ENCODE data around the gene MSX1. TPM values are rescaled to one million over a fixed set of nuclear protein-coding genes. Genes with fewer than 3 reads are reported as not detected.
A peak's percentile ranks its signal among the peaks of the same experiment; 100 is the strongest.

Gene MSX1
- total RNA-seq, 1 experiment from 2014 or later = 4.7 TPM

DNA sequence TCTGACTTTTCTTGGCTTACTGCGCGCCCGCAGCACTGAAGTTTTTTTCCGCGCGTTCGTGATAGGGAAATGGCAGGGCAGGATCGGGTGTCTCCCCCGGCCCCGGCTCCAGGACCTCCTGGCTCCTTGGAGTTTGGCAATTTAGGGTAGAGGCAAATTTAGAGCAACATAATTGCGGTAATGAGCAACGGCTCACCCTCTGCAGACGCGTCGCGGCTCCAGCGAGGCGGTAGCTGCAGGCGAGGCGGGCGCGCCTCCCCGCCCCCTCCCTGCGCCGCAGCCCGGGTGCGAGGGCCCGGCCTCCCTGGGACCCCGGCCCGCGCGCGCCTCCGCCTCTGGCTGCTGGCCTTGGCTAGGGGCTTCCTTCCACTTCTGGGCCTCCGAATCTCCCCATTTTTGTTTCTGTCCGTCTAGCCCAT lies 6.2 kb downstream of the MSX1 start:
- TF ChIP-seq EZH2 (IDR thresholded peaks at IDR 0.05; ENCODE audit: borderline replicate concordance, low read depth, low read length, poor library complexity, severe bottlenecking) = no peak
- TF ChIP-seq, protein P1, sequence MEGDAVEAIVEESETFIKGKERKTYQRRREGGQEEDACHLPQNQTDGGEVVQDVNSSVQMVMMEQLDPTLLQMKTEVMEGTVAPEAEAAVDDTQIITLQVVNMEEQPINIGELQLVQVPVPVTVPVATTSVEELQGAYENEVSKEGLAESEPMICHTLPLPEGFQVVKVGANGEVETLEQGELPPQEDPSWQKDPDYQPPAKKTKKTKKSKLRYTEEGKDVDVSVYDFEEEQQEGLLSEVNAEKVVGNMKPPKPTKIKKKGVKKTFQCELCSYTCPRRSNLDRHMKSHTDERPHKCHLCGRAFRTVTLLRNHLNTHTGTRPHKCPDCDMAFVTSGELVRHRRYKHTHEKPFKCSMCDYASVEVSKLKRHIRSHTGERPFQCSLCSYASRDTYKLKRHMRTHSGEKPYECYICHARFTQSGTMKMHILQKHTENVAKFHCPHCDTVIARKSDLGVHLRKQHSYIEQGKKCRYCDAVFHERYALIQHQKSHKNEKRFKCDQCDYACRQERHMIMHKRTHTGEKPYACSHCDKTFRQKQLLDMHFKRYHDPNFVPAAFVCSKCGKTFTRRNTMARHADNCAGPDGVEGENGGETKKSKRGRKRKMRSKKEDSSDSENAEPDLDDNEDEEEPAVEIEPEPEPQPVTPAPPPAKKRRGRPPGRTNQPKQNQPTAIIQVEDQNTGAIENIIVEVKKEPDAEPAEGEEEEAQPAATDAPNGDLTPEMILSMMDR (conservative IDR thresholded peaks at IDR 0.05; ENCODE audit: low read depth, low read length) = no peak
- ChIA-PET CTCF (no interaction called here), POLR2A (ENCODE audit: low non-redundant PET) (no interaction called here)
- H3K27ac ChIP-seq (ENCODE audit: low read depth, low read length, poor library complexity, severe bottlenecking) = no peak overlapping the region
- H3K36me3 ChIP-seq (ENCODE audit: insufficient read depth, low read length, poor library complexity, severe bottlenecking) = no peaks in the 10 kb centered on the region
- H3K4me1 ChIP-seq (ENCODE audit: insufficient read depth, low read length, poor library complexity, severe bottlenecking) = no peaks in the 10 kb centered on the region
- H3K9me3 ChIP-seq (ENCODE audit: low read depth, low read length, poor library complexity, severe bottlenecking) = no peaks in the 10 kb centered on the region
- peaks cover 69% of the 10 kb centered on the region for H3K27me3 ChIP-seq (replicated peaks; ENCODE audit: insufficient read depth, low read depth, low read length, poor library complexity)
- intact Hi-C loops (cut with micrococcal nuclease; ENCODE audit: unreplicated experiment) = no loop called here
- peak overlapping the region; percentile 40 for H3K4me3 ChIP-seq (ENCODE audit: low read depth, low read length, poor library complexity, severe bottlenecking)
- BruUV-seq (replicated peaks) = no TSS peak
- no peak for DNase-seq (ENCODE audit: low spot score)

DNA sequence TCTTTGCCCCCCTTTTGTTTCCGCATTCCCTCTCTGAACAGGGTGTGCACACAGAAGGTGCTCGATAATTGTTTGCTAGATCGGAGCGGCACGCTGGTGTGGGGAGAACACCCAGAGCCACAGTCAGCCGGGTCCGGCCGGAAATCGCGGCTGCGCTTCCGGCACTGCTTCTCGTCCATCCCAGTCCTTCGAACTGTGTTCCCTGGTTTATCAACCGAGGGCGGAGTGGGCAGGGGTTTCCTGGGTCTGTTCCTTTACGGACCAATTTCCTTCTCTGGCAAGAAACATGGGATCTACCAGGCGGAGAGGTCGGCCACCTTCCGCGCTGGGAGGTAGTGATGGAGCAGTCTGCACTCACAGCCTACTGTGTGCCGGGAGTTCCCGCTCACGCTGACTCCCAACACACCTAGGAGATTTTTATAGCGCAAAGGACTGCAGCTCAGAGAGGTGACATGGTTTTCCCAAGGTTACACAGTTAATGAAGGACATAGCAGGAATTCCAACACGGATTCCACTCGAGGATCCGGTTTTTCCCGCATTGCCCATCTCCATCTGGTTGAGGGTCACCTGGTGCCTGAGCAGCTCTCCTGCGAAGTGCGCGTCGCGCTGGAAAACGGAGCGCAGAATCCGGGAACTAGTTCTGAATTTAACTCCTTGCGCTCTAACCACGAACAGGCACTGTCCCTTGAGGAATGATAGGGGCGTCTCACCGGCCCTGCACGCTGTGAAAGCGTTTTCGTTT lies 6.8 kb downstream of the MSX1 start:
- Histone ChIP-seq H3K27ac (ENCODE audit: low read depth, low read length, poor library complexity, severe bottlenecking) (no peak overlapping the region), H3K4me1 (ENCODE audit: insufficient read depth, low read length, poor library complexity, severe bottlenecking) (no peaks in the 10 kb centered on the region), H3K27me3 (replicated peaks; ENCODE audit: insufficient read depth, low read depth, low read length, poor library complexity) (peaks cover 74% of the 10 kb centered on the region), H3K9me3 (ENCODE audit: low read depth, low read length, poor library complexity, severe bottlenecking) (no peaks in the 10 kb centered on the region), H3K4me3 (ENCODE audit: low read depth, low read length, poor library complexity, severe bottlenecking) (peak overlapping the region; percentile 40), H3K36me3 (ENCODE audit: insufficient read depth, low read length, poor library complexity, severe bottlenecking) (no peaks in the 10 kb centered on the region)
- intact Hi-C loops (cut with micrococcal nuclease; ENCODE audit: unreplicated experiment) = no loop called here
- no peak for TF ChIP-seq EZH2 (IDR thresholded peaks at IDR 0.05; ENCODE audit: borderline replicate concordance, low read depth, low read length, poor library complexity, severe bottlenecking)
- TF ChIP-seq, protein P1 (conservative IDR thresholded peaks at IDR 0.05; ENCODE audit: low read depth, low read length) = no peak
- ChIA-PET POLR2A (ENCODE audit: low non-redundant PET) (no interaction called here), CTCF (no interaction called here)
- BruUV-seq (replicated peaks) = no TSS peak
- DNase-seq (ENCODE audit: low spot score) = peak; percentile 44

DNA sequence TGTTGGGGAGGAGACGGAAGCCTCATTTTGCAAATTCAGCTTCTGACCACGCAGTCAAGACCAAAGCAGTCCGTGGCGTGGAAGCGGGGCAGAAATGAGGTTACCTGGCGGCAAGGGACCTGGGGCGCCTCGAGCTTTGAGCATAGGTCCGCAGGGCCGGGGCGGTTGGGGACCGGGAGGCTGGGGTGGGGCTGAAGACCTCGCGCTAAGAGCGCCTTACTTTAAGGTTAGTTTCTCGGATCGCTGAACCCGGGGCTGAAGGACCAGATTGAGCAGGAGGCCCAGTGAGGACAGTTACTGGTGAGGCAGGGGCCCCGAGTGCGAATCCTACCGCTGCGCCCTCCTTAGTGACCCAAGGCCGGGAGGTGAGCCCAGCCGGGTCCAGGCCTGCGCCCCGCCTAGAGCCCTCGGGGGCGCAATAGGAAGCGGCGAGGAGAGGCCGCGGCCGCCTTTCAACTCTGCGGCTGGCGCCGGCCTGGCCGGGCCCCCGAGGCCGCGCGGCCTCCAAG lies 7.5 kb downstream of the MSX1 start:
- intact Hi-C loops (cut with micrococcal nuclease; ENCODE audit: unreplicated experiment) = no loop called here
- no peaks in the 10 kb centered on the region for H3K36me3 ChIP-seq (ENCODE audit: insufficient read depth, low read length, poor library complexity, severe bottlenecking)
- no peaks in the 10 kb centered on the region for H3K9me3 ChIP-seq (ENCODE audit: low read depth, low read length, poor library complexity, severe bottlenecking)
- POLR2A ChIA-PET (ENCODE audit: low non-redundant PET) = no interaction called here
- H3K4me3 ChIP-seq (ENCODE audit: low read depth, low read length, poor library complexity, severe bottlenecking) = no peak overlapping the region
- BruUV-seq (replicated peaks) = no TSS peak
- H3K27ac ChIP-seq (ENCODE audit: low read depth, low read length, poor library complexity, severe bottlenecking) = no peak overlapping the region
- TF ChIP-seq, protein P1 (conservative IDR thresholded peaks at IDR 0.05; ENCODE audit: low read depth, low read length) = no peak
- no peak for TF ChIP-seq EZH2 (IDR thresholded peaks at IDR 0.05; ENCODE audit: borderline replicate concordance, low read depth, low read length, poor library complexity, severe bottlenecking)
- DNase-seq (ENCODE audit: low spot score) = no peak
- peaks cover 81% of the 10 kb centered on the region for H3K27me3 ChIP-seq (replicated peaks; ENCODE audit: insufficient read depth, low read depth, low read length, poor library complexity)
- no peaks in the 10 kb centered on the region for H3K4me1 ChIP-seq (ENCODE audit: insufficient read depth, low read length, poor library complexity, severe bottlenecking)
- CTCF ChIA-PET = no interaction called here
